Cardiac muscle cell (in vitro differentiated cells and primary cell): Measurements from ENCODE around the gene ZNF687. TPM values are rescaled to one million over a fixed set of nuclear protein-coding genes. Genes with fewer than 3 reads are reported as not detected.

ENCODE experiments used
- DNase-seq, 2 donors: peaks; one replicate each; pipeline versions ENCODE4 v3.0.0 to v3.0.0-alpha.2; 2010 to 2017; ENCODE audit warnings: low read depth in 1 of 2, low spot score in 1 of 2
- H3K27ac ChIP-seq: fragments of 200-600 bp; sonication (generic); 2 replicates; pipeline ENCODE4 v1.5.1; 2016
- H3K27me3 ChIP-seq: fragments of 200-600 bp; sonication (generic); 2 replicates; pipeline ENCODE4 v1.6.0; 2016; ENCODE audit warnings: control low read depth
- H3K36me3 ChIP-seq: fragments of 200-600 bp; sonication (generic); 2 replicates; pipeline ENCODE4 v1.5.1; 2016; ENCODE audit warnings: control low read depth
- H3K4me1 ChIP-seq: fragments of 200-600 bp; sonication (generic); 2 replicates; pipeline ENCODE4 v1.8.1; 2017; ENCODE audit warnings: low read depth, mild to moderate bottlenecking, mixed run types
- H3K4me3 ChIP-seq: fragments of 200-600 bp; sonication (generic); 2 replicates; pipeline ENCODE4 v1.5.1; 2016; ENCODE audit warnings: mild to moderate bottlenecking
- H3K9me3 ChIP-seq: fragments of 200-600 bp; sonication (generic); 2 replicates; pipeline ENCODE4 v1.5.1; 2017; ENCODE audit warnings: low read depth, mild to moderate bottlenecking, control low read depth
- polyA plus RNA-seq: library from polyadenylated mRNA; unstranded; fragments of >200 nt; fragmentation: Nextera tagmentation; extraction: Ambion mirVana; gene quantifications from 2 replicates; pipeline ENCODE4 v1.2.1, GENCODE V29; 2016
- total RNA-seq: library from RNA; depleted of rRNA; stranded (reverse); fragments of >200 nt; gene quantifications from 2 replicates; pipeline ENCODE4 v1.2.3, GENCODE V29; 2016
- TF ChIP-seq, protein P1 (sequence below): IDR thresholded peaks from 2 replicates; pipeline ENCODE4 v1.5.1; 2012; ENCODE audit warnings: low read depth, mild to moderate bottlenecking, low read length

The ZNF687 gene
- total and polyA plus RNA-seq, 2 experiments from 2014 or later = 3.6 to 48.5 TPM

DNA sequence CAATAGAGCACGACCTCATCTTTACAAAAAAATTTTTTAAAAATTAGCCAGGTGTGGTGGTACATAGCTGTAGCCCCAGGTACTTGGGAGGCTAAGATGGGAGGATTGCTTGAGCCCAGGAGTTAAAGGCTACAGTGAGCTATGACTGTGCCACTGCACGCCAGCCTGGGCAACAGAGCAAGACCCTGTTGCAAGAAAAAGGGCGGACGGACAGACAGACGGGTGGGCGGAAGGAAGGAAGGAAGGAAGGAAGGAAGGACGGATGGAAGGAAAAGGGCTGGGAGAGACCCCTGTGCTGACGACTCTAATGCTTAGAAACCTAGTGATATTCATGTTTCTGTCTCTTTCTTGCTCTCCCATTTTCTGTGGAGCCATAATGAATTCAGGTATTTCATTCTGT, 30.7 kb downstream of the ZNF687 start:
- H3K9me3 ChIP-seq = no peaks in the 10 kb centered on the region
- DNase-seq = no peak
- no peak overlapping the region for H3K4me3 ChIP-seq
- TF ChIP-seq, protein P1, sequence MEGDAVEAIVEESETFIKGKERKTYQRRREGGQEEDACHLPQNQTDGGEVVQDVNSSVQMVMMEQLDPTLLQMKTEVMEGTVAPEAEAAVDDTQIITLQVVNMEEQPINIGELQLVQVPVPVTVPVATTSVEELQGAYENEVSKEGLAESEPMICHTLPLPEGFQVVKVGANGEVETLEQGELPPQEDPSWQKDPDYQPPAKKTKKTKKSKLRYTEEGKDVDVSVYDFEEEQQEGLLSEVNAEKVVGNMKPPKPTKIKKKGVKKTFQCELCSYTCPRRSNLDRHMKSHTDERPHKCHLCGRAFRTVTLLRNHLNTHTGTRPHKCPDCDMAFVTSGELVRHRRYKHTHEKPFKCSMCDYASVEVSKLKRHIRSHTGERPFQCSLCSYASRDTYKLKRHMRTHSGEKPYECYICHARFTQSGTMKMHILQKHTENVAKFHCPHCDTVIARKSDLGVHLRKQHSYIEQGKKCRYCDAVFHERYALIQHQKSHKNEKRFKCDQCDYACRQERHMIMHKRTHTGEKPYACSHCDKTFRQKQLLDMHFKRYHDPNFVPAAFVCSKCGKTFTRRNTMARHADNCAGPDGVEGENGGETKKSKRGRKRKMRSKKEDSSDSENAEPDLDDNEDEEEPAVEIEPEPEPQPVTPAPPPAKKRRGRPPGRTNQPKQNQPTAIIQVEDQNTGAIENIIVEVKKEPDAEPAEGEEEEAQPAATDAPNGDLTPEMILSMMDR = no peak
- no peaks in the 10 kb centered on the region for H3K27me3 ChIP-seq
- H3K27ac ChIP-seq = no peak overlapping the region
- H3K36me3 ChIP-seq = peaks cover 16% of the 10 kb centered on the region
- H3K4me1 ChIP-seq = no peaks in the 10 kb centered on the region

DNA sequence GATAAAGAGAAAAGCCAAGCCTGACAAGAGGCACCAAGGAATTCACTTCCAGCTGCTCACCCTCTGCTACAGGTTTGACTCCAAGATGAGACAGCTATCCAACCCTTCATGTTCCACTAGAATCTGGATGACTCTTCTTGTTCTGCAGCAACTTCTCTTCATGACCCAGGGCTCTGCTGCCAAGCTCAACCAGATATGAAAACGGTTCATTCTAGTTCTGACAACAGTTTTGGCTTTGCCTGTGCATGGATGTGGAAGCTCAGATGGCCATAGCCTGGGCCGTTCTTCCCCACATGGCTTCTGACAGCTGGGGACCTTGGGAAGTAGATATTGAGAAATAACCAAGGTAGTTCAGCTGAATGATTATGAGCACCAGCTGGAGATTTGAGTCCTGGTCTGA, 31.4 kb downstream of the ZNF687 start:
- H3K4me3 ChIP-seq = no peak overlapping the region
- peaks cover 14% of the 10 kb centered on the region for H3K36me3 ChIP-seq
- H3K4me1 ChIP-seq = no peaks in the 10 kb centered on the region
- no peaks in the 10 kb centered on the region for H3K9me3 ChIP-seq
- TF ChIP-seq, protein P1 = no peak
- no peak overlapping the region for H3K27ac ChIP-seq
- DNase-seq = peak in 1 of 2 donors; percentile 37
- H3K27me3 ChIP-seq = no peaks in the 10 kb centered on the region

- no peaks in the 10 kb centered on the region for H3K4me1 ChIP-seq
- no peaks in the 10 kb centered on the region for H3K9me3 ChIP-seq
- H3K27ac ChIP-seq = no peak overlapping the region
- no peaks in the 10 kb centered on the region for H3K27me3 ChIP-seq
- peak in 1 of 2 donors; percentile 91 for DNase-seq
- no peak overlapping the region for H3K4me3 ChIP-seq
- H3K36me3 ChIP-seq = peaks cover 14% of the 10 kb centered on the region
- TF ChIP-seq, protein P1 = no peak
Measured at GRCh38 chr1:151314137-151314875, 32.2 kb downstream of the ZNF687 start.

GRCh38 chr1:151315565-151316235, 33.6 kb downstream of the ZNF687 start:
- Histone ChIP-seq H3K27me3 (no peaks in the 10 kb centered on the region), H3K9me3 (no peaks in the 10 kb centered on the region), H3K4me1 (no peaks in the 10 kb centered on the region), H3K36me3 (peaks cover 14% of the 10 kb centered on the region), H3K4me3 (no peak overlapping the region), H3K27ac (no peak overlapping the region)
- DNase-seq = no peak
- TF ChIP-seq, protein P1 = no peak

DNA sequence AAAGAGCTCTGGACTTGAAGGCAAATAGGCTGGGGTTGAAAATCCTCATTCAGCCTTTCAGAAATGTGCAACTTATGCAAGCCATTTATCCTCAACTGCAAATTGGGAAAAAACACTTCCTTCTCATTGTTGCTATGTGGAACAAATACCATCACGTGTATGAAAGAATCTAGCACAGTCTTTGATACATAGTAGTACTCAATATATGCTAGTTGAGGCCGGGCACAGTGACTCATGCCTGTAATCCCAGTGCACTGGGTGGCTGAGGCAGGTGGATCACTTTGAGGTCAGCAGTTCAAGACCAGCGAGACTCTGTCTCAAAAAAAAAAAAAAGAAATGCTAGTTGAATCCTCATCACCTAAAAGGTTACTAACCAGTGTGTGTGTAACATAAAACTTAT, 36.9 kb downstream of the ZNF687 start:
- Histone ChIP-seq H3K27ac (no peak overlapping the region), H3K4me3 (no peak overlapping the region), H3K36me3 (peaks cover 7% of the 10 kb centered on the region), H3K27me3 (no peaks in the 10 kb centered on the region), H3K4me1 (no peaks in the 10 kb centered on the region), H3K9me3 (no peaks in the 10 kb centered on the region)
- DNase-seq = no peak
- TF ChIP-seq, protein P1 = no peak
